Skeletal muscle satellite cell (primary cell): Measurements from ENCODE around the gene PADI1.
A peak's percentile ranks its signal among the peaks of the same experiment; 100 is the strongest.

ENCODE experiments used
- H3K27me3 ChIP-seq: 2 replicates; pipeline ENCODE4 v1.7.0; 2013; ENCODE audit warnings: low read length; ENCODE audit not compliant: control insufficient read depth, insufficient read depth
- H3K36me3 ChIP-seq: 2 replicates; pipeline ENCODE4 v1.7.0; 2013; ENCODE audit warnings: mild to moderate bottlenecking, control low read depth, low read length; ENCODE audit not compliant: insufficient read depth
- H3K4me1 ChIP-seq: 2 replicates; pipeline ENCODE4 v1.7.0; 2013; ENCODE audit warnings: low read length; ENCODE audit not compliant: control insufficient read depth, insufficient read depth
- H3K4me2 ChIP-seq: 2 replicates; pipeline ENCODE4 v1.7.0; 2013; ENCODE audit warnings: mild to moderate bottlenecking, low read length
- H3K4me3 ChIP-seq: 2 replicates; pipeline ENCODE4 v1.7.0; 2013; ENCODE audit warnings: low read length
- H3K9ac ChIP-seq: 2 replicates; pipeline ENCODE4 v1.7.0; 2013; ENCODE audit warnings: mild to moderate bottlenecking, low read depth, low read length, moderate library complexity
- H3K9me3 ChIP-seq: replicated peaks from 2 replicates; pipeline ENCODE4 v1.7.0; 2013; ENCODE audit warnings: mild to moderate bottlenecking, control low read depth, low read length

PADI1 gene

DNA sequence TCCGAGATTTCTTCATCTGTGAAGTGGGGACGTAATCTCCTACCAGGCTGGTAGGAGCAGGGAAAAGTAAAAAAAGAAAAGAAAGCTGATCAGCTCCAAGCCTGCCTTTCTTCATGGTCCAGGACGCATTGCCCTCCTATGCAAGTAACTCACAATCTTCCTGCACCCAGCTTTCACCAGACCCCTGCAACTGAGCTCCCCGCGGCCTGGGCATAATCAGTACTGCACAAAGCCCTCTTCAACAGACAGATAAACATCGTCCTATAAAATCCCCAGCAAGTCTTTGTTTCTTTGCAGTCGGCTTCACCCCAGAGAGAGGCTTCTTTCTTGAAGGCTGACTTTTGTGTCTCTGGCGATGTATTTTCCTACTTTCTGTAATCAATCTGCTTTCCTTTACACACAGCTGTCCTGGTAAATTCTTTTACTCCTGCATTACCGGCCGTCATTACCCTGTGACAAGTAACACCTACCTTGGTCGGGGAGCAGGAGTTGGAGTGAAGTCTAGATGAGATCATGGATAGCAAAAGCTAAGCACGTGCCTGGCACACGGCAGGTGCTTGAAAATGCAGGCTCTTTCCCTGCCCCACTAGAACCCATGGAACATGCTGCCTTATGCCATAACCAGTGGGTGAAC, 8.3 kb downstream of the PADI1 start:
- Histone ChIP-seq H3K9me3 (no peaks in the 10 kb centered on the region), H3K4me2 (peak overlapping the region; percentile 50), H3K9ac (no peak overlapping the region), H3K27me3 (no peaks in the 10 kb centered on the region), H3K4me3 (no peak overlapping the region), H3K36me3 (no peaks in the 10 kb centered on the region), H3K4me1 (peaks cover 34% of the 10 kb centered on the region)

- H3K4me1 ChIP-seq, result peaks cover 34% of the 10 kb centered on the region
- no peak overlapping the region for H3K9ac ChIP-seq
- H3K9me3 ChIP-seq, result no peaks in the 10 kb centered on the region
- H3K4me2 ChIP-seq, result no peak overlapping the region
- H3K36me3 ChIP-seq, result no peaks in the 10 kb centered on the region
- no peak overlapping the region for H3K4me3 ChIP-seq
- no peaks in the 10 kb centered on the region for H3K27me3 ChIP-seq
Measured at GRCh38 chr1:17213782-17214148, 8.8 kb downstream of the PADI1 start.

GRCh38 chr1:17214876-17215544, 10.1 kb downstream of the PADI1 start:
- H3K4me2 ChIP-seq, result no peak overlapping the region
- no peak overlapping the region for H3K4me3 ChIP-seq
- no peaks in the 10 kb centered on the region for H3K27me3 ChIP-seq
- H3K4me1 ChIP-seq, result peaks cover 34% of the 10 kb centered on the region
- H3K9me3 ChIP-seq, result no peaks in the 10 kb centered on the region
- no peak overlapping the region for H3K9ac ChIP-seq
- H3K36me3 ChIP-seq, result no peaks in the 10 kb centered on the region

DNA sequence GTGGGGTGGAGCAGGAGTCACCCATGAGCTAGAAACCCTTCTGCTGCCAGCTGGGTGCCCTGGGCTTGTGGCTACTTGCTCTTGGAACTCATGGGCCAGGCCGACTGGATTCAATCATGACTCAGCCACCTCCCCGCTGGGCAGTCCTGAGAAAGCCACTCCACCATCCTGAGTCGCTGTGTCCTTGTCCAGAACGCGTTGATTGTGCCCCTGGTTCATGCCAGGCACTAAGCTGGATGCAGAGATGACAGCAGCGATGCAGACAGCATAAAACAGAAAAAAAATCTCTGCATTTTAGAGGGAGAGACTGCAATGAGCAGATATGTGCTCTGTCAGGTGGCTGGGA, 10.6 kb downstream of the PADI1 start:
- H3K36me3 ChIP-seq, result no peaks in the 10 kb centered on the region
- H3K4me1 ChIP-seq, result peaks cover 34% of the 10 kb centered on the region
- H3K27me3 ChIP-seq, result no peaks in the 10 kb centered on the region
- H3K9me3 ChIP-seq, result no peaks in the 10 kb centered on the region
- no peak overlapping the region for H3K4me2 ChIP-seq
- H3K9ac ChIP-seq, result no peak overlapping the region
- H3K4me3 ChIP-seq, result no peak overlapping the region

DNA sequence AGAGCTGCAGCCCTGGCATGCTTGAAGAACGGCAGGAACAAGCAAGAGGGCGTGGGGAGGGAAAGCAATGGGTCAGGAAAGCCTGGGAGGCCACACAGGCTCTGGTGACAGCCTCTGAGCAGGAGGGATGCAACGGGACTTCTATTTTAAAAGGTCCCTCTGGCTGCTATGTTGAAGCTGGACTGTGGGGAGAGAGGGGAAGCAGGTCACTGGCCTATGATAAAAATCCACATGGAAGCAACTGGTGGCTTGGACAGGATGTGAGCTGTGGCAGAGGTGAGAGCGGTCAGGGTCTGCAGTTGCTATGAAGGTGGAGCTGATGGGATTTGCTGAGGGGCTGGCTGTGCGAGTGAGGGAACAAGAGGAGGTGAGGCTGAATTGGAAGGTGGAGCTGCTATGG, 11.2 kb downstream of the PADI1 start:
- H3K4me3 ChIP-seq, result no peak overlapping the region
- no peaks in the 10 kb centered on the region for H3K36me3 ChIP-seq
- no peaks in the 10 kb centered on the region for H3K9me3 ChIP-seq
- no peaks in the 10 kb centered on the region for H3K27me3 ChIP-seq
- no peak overlapping the region for H3K4me2 ChIP-seq
- H3K4me1 ChIP-seq, result peaks cover 34% of the 10 kb centered on the region
- H3K9ac ChIP-seq, result no peak overlapping the region

- no peak overlapping the region for H3K4me2 ChIP-seq
- no peaks in the 10 kb centered on the region for H3K27me3 ChIP-seq
- peaks cover 25% of the 10 kb centered on the region for H3K4me1 ChIP-seq
- no peaks in the 10 kb centered on the region for H3K9me3 ChIP-seq
- no peaks in the 10 kb centered on the region for H3K36me3 ChIP-seq
- H3K4me3 ChIP-seq, result no peak overlapping the region
- H3K9ac ChIP-seq, result no peak overlapping the region
Measured at GRCh38 chr1:17217607-17218006, 12.7 kb downstream of the PADI1 start.

DNA sequence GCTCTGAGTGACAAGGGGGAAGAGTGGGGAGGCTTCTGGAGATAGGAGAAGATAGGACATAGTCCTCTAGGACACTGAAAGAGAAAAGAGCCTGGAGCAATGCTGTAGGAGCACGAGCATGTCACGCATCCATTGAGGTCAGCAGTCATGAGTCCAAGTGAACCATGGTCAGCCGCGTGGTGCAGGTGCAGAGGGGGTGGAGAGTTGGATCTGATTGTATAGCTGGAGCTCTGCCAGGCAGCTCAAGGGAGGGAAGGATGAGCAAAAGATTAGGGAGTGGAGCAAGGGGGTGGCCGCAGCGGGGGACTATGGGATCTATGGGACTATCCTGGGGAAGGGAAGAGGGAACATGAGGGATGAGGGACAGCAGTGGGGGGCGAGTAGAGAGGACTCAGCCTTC, 14.0 kb downstream of the PADI1 start:
- Histone ChIP-seq H3K4me2 (no peak overlapping the region), H3K9me3 (no peaks in the 10 kb centered on the region), H3K36me3 (no peaks in the 10 kb centered on the region), H3K27me3 (no peaks in the 10 kb centered on the region), H3K4me3 (no peak overlapping the region), H3K4me1 (peaks cover 15% of the 10 kb centered on the region), H3K9ac (no peak overlapping the region)

DNA sequence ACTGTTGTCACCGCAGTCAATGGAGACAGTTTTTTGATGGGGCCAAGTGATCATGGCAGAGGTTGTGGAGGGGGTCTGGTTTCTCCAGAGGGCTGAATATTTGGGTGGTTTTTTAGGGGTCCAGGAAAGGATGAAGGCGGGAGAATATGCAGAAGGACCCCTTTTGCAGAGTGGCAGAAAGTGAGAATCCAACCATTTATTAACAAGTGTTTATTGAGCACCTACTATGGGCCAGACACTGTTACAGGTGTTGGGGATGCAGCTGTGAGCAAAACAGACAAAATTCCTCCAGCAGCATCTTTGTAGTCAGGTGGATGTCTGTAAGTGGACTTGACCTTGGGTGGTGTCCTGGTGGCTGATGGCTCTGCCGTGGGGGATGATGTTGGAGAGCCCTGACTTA, 15.4 kb downstream of the PADI1 start:
- no peaks in the 10 kb centered on the region for H3K9me3 ChIP-seq
- no peaks in the 10 kb centered on the region for H3K27me3 ChIP-seq
- no peaks in the 10 kb centered on the region for H3K36me3 ChIP-seq
- no peak overlapping the region for H3K4me2 ChIP-seq
- H3K4me3 ChIP-seq, result no peak overlapping the region
- no peak overlapping the region for H3K9ac ChIP-seq
- peaks cover 8% of the 10 kb centered on the region for H3K4me1 ChIP-seq

- no peaks in the 10 kb centered on the region for H3K27me3 ChIP-seq
Measured at GRCh38 chr1:17222557-17222956, 17.6 kb downstream of the PADI1 start.

GRCh38 chr1:17224434-17224833, 19.5 kb downstream of the PADI1 start:
- Histone ChIP-seq H3K9ac (no peak overlapping the region), H3K4me1 (peaks cover 21% of the 10 kb centered on the region), H3K36me3 (no peaks in the 10 kb centered on the region), H3K9me3 (no peaks in the 10 kb centered on the region), H3K27me3 (no peaks in the 10 kb centered on the region), H3K4me3 (no peak overlapping the region), H3K4me2 (no peak overlapping the region)

More at GRCh38 chr1:17222557-17222956, 17.6 kb downstream of the PADI1 start:
- Histone ChIP-seq H3K4me3 (no peak overlapping the region), H3K4me2 (no peak overlapping the region), H3K4me1 (peaks cover 13% of the 10 kb centered on the region), H3K9me3 (no peaks in the 10 kb centered on the region), H3K36me3 (no peaks in the 10 kb centered on the region), H3K9ac (no peak overlapping the region)

- Histone ChIP-seq H3K9ac (no peak overlapping the region), H3K27me3 (no peaks in the 10 kb centered on the region), H3K36me3 (no peaks in the 10 kb centered on the region), H3K9me3 (no peaks in the 10 kb centered on the region), H3K4me1 (peaks cover 23% of the 10 kb centered on the region), H3K4me2 (no peak overlapping the region), H3K4me3 (no peak overlapping the region)
Measured at GRCh38 chr1:17225140-17225539, 20.2 kb downstream of the PADI1 start.

- peaks cover 28% of the 10 kb centered on the region for H3K4me1 ChIP-seq
- no peak overlapping the region for H3K4me2 ChIP-seq
- no peaks in the 10 kb centered on the region for H3K27me3 ChIP-seq
- H3K9ac ChIP-seq, result no peak overlapping the region
- no peak overlapping the region for H3K4me3 ChIP-seq
- H3K36me3 ChIP-seq, result no peaks in the 10 kb centered on the region
- H3K9me3 ChIP-seq, result no peaks in the 10 kb centered on the region
Measured at GRCh38 chr1:17227358-17227915, 22.5 kb downstream of the PADI1 start.
